Measurements from ENCODE around the gene CRYM.

Gene CRYM

DNA sequence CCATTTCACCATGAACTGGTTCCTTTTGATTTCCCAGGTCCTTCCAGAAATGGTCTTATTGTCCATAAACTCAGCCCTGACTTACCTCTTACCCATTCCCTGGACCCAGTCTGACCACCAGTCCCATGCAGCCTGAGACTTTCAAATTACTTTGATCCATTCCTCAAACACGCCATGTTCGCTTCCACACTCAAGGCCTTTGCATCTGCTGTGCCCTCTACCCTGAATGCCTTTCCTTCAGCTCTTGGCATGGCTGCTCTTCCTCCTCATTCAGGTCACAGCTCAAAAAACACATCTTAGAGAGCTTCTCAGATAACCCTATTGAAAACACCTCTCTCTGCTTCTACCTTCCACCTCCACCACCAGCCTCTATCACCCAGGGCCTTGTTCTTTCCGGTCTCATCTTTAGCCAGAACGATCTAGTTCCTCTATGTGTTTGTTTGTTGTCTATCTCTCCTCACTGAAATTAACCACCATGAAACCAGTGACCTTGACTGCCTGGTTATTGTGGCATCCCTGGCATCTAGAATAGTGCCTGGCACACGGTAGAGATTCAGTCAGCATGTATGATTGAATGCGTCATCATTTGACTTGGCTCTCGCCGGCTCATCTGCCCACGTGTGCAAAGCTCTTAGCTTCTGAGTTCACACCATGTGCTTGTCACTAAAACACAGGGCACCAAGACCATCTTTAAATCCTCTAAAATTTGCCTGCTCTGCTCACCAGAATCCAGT lies 12.8 kb downstream of the CRYM start:
- Histone ChIP-seq H3K4me1 (ENCODE audit: control insufficient read depth in 2 of 2, insufficient read depth in 2 of 2, low read length in 2 of 2) (peaks cover 27 to 37% of the 10 kb centered on the region in 2 donors), H3K27me3 (ENCODE audit: control insufficient read depth in 2 of 2, insufficient read depth in 2 of 2, low read length in 2 of 2) (no peaks in the 10 kb centered on the region), H3K9me3 (ENCODE audit: control insufficient read depth in 2 of 2, low read length in 2 of 2) (no peaks in the 10 kb centered on the region), H3K36me3 (ENCODE audit: control insufficient read depth in 2 of 2, insufficient read depth in 2 of 2, low read length in 2 of 2) (no peaks in the 10 kb centered on the region), H3K27ac (ENCODE audit: low read depth in 2 of 2, low read length in 2 of 2) (no peak overlapping the region), H3K4me3 (ENCODE audit: low read length in 2 of 2) (no peak overlapping the region), H3K9ac (ENCODE audit: low read depth in 1 of 2, low read length in 2 of 2) (no peak overlapping the region)

DNA sequence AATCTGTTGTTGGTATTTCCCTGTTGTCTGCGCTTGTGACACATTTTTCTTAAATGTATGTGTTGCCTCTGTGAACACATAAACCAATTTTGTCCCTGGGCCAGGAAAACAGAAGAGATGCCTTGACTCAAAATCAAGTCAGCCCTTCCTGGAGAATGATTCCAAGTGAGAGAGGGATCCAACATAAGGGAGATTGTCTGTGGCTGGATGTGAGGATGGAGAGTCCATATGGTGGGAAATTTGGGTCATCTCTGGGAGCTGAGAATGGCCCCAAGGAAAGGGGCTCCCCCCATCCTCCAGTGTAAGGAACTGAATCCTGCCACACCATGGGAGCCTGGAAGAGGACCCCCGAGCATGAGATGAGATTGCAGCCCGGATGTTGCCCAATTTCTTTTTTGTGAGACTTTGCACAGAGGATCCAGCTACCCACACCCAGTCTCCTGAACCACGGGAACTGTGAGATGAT lies 13.5 kb downstream of the CRYM start:
- Histone ChIP-seq H3K27me3 (ENCODE audit: control insufficient read depth in 2 of 2, insufficient read depth in 2 of 2, low read length in 2 of 2) (no peaks in the 10 kb centered on the region), H3K36me3 (ENCODE audit: control insufficient read depth in 2 of 2, insufficient read depth in 2 of 2, low read length in 2 of 2) (no peaks in the 10 kb centered on the region), H3K27ac (ENCODE audit: low read depth in 2 of 2, low read length in 2 of 2) (peak overlapping the region; percentile 49 to 75), H3K9ac (ENCODE audit: low read depth in 1 of 2, low read length in 2 of 2) (peak overlapping the region in 1 of 2 donors; percentile 30), H3K9me3 (ENCODE audit: control insufficient read depth in 2 of 2, low read length in 2 of 2) (no peaks in the 10 kb centered on the region), H3K4me1 (ENCODE audit: control insufficient read depth in 2 of 2, insufficient read depth in 2 of 2, low read length in 2 of 2) (peaks cover 27 to 37% of the 10 kb centered on the region in 2 donors), H3K4me3 (ENCODE audit: low read length in 2 of 2) (no peak overlapping the region)

DNA sequence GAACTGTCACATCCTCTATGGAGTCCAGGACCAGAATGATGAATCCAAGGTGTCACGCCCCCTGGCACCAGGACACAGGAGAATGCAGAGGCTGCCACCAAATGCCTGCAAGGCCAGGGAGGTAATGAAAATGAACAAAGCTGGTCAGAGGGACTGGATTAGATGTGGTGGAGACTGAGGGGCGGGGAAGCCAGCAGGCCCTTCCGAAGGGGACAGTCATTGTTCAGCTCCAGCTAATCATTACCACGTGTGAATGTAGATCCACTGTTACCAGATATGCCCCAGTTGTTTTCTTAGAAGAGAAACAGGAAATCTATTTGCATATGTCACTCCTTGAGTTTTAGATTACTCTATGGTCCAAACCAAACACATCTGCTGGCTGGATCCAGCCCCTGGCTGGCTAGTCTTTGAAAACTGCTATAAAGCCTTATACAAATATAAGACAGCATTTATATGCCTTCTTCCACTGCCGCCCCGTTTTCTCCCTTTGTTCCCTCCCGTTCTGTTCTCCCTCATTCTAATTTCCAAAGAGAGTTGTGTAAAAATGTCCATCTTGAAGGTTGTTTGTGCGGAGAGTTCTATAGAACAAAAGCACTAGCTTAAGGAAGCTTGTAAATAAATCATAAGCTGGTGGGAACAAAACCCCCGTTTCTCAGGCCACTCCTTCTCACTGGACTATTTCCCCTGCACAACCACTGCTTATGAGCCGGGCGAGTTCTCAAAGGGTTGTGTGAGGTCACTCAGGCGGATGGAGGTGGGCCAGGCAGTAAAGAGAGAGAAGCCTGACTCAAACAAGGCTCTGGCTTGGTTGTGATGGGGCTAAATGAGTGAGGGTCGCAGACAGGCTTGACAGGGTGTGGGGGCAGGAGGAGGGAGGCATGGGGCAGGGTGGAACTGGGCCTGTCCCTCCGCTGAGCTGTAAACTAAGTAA lies 14.2 kb downstream of the CRYM start:
- no peaks in the 10 kb centered on the region for H3K36me3 ChIP-seq (ENCODE audit: control insufficient read depth in 2 of 2, insufficient read depth in 2 of 2, low read length in 2 of 2)
- H3K4me1 ChIP-seq (ENCODE audit: control insufficient read depth in 2 of 2, insufficient read depth in 2 of 2, low read length in 2 of 2), result peaks cover 27 to 37% of the 10 kb centered on the region in 2 donors
- H3K9me3 ChIP-seq (ENCODE audit: control insufficient read depth in 2 of 2, low read length in 2 of 2), result no peaks in the 10 kb centered on the region
- no peaks in the 10 kb centered on the region for H3K27me3 ChIP-seq (ENCODE audit: control insufficient read depth in 2 of 2, insufficient read depth in 2 of 2, low read length in 2 of 2)
- peak overlapping the region; percentile 49 to 75 for H3K27ac ChIP-seq (ENCODE audit: low read depth in 2 of 2, low read length in 2 of 2)
- peak overlapping the region; percentile 14 to 30 for H3K9ac ChIP-seq (ENCODE audit: low read depth in 1 of 2, low read length in 2 of 2)
- peak overlapping the region; percentile 26 to 50 for H3K4me3 ChIP-seq (ENCODE audit: low read length in 2 of 2)

DNA sequence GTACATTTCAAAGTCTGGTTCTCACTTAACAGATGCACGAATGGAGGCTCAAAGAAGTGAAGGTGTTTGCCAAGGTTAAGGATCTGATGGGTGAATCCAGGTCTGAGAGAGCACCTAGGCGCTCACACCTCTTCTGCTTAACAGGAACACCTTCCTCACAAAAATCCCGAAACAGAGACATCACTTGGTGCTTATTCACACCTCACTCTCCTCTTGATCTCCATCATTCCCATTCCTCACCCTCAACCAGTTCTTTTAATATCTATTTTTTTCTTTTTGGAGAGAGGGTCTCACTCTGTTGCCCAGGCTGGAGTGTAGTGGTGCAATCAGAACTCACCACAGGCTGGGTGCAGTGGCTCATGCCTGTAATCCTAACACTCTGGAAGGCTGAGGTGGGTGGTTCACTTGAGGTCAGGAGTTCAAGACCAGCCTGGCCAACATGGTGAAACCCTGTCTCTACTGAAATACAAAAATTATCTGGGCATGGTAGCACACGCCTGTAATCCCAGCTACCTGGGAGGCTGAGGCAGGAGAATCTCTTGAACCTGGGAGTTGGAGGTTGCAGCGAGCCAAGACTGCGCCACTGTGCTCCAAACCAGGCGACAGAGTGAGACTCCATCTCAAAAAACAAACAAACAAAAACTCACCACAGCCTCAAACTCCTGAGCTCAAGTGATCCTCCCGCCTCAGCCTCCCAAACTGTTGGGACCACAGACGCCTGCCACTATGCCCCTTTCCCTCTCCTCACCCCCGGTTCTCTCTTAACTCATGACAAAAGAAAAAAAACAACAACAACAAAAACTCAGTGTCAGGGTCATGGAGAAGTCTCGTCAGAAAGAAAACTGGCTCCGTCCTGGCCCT lies 15.1 kb downstream of the CRYM start:
- peak overlapping the region; percentile 49 to 75 for H3K27ac ChIP-seq (ENCODE audit: low read depth in 2 of 2, low read length in 2 of 2)

DNA sequence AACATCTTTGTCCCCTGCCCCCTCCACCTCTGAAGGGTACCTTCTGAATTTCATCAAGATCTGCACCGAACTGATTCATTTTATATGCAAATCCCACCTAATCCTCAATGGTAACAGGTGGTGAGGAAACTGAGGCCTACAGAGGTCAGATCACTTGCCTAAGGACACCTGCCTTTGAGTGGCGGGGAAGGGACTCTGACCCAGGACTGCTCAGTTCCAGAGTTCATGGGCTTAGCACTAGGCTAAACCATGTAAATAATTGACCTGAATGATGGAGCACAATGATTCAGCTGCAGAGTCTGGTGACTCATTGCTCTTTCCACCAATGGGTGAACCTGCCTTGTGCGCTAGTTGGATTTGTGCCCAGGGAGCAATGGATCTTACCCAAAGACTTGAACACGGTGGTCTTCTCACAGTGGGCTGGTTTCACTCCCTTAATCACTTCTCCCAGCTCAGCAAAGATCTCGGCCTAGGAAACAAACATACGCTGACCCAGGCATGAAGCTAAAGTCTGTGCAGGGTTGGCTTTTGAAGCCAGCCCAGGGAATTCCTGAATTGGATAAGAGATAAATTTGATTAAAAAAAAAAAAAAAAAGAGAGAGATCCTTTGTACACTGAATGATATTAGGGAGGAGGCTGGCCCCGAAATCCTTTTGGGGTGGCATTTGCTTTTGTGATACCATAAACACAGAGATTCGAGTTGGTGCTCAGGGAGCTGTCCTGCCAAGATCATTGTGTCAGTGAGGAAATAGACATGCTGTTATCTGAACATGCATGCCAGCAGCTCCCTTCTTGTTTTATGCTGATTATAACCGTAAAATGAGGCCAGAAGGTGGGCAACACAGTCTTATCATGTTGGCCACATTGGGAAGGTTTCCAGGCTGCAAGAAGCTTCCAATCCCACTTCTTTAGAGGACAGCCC lies 17.0 kb downstream of the CRYM start:
- Histone ChIP-seq H3K9me3 (ENCODE audit: control insufficient read depth in 2 of 2, low read length in 2 of 2) (no peaks in the 10 kb centered on the region), H3K27ac (ENCODE audit: low read depth in 2 of 2, low read length in 2 of 2) (peak overlapping the region; percentile 51 to 54), H3K27me3 (ENCODE audit: control insufficient read depth in 2 of 2, insufficient read depth in 2 of 2, low read length in 2 of 2) (peaks cover 0 to 2% of the 10 kb centered on the region in 2 donors), H3K36me3 (ENCODE audit: control insufficient read depth in 2 of 2, insufficient read depth in 2 of 2, low read length in 2 of 2) (no peaks in the 10 kb centered on the region), H3K9ac (ENCODE audit: low read depth in 1 of 2, low read length in 2 of 2) (no peak overlapping the region), H3K4me1 (ENCODE audit: control insufficient read depth in 2 of 2, insufficient read depth in 2 of 2, low read length in 2 of 2) (peaks cover 27 to 37% of the 10 kb centered on the region in 2 donors), H3K4me3 (ENCODE audit: low read length in 2 of 2) (peak overlapping the region in 1 of 2 donors; percentile 22)

More for the DNA sequence above, 15.1 kb downstream of the CRYM start:
- Histone ChIP-seq H3K36me3 (ENCODE audit: control insufficient read depth in 2 of 2, insufficient read depth in 2 of 2, low read length in 2 of 2) (no peaks in the 10 kb centered on the region), H3K9me3 (ENCODE audit: control insufficient read depth in 2 of 2, low read length in 2 of 2) (no peaks in the 10 kb centered on the region), H3K4me3 (ENCODE audit: low read length in 2 of 2) (peak overlapping the region in 1 of 2 donors; percentile 50), H3K4me1 (ENCODE audit: control insufficient read depth in 2 of 2, insufficient read depth in 2 of 2, low read length in 2 of 2) (peaks cover 27 to 37% of the 10 kb centered on the region in 2 donors), H3K27me3 (ENCODE audit: control insufficient read depth in 2 of 2, insufficient read depth in 2 of 2, low read length in 2 of 2) (no peaks in the 10 kb centered on the region), H3K9ac (ENCODE audit: low read depth in 1 of 2, low read length in 2 of 2) (peak overlapping the region in 1 of 2 donors; percentile 20)

DNA sequence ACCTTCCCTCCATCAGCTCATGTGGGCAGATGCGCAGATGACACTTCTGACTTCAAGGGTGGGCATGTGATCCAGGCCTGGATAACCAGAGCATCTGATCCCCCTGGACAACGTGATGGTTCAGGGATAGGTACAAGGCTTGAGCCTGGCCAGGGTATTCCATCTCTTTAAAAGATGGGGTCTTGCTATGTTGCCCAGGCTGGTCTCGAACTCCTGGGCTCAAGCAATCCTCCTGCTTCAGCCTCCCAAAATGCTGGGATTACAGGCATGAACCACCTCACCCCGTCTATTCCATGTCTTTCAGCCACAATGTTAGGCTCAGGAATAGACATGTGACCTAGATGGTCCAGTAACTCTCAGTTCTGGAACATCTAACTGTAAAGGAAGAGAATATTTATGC lies 20.8 kb downstream of the CRYM start:
- Histone ChIP-seq H3K9me3 (ENCODE audit: control insufficient read depth in 2 of 2, low read length in 2 of 2) (no peaks in the 10 kb centered on the region), H3K27me3 (ENCODE audit: control insufficient read depth in 2 of 2, insufficient read depth in 2 of 2, low read length in 2 of 2) (peaks cover 0 to 2% of the 10 kb centered on the region in 2 donors), H3K4me3 (ENCODE audit: low read length in 2 of 2) (no peak overlapping the region), H3K9ac (ENCODE audit: low read depth in 1 of 2, low read length in 2 of 2) (no peak overlapping the region), H3K27ac (ENCODE audit: low read depth in 2 of 2, low read length in 2 of 2) (no peak overlapping the region), H3K4me1 (ENCODE audit: control insufficient read depth in 2 of 2, insufficient read depth in 2 of 2, low read length in 2 of 2) (peaks cover 7 to 19% of the 10 kb centered on the region in 2 donors), H3K36me3 (ENCODE audit: control insufficient read depth in 2 of 2, insufficient read depth in 2 of 2, low read length in 2 of 2) (peaks cover 6 to 10% of the 10 kb centered on the region in 2 donors)

GRCh38 chr16:21256636-21257035 lies 21.5 kb downstream of the CRYM start:
- H3K36me3 ChIP-seq (ENCODE audit: control insufficient read depth in 2 of 2, insufficient read depth in 2 of 2, low read length in 2 of 2), result peaks cover 6 to 10% of the 10 kb centered on the region in 2 donors

GRCh38 chr16:21253470-21253869 lies 24.6 kb downstream of the CRYM start:
- Histone ChIP-seq H3K4me3 (ENCODE audit: low read length in 2 of 2) (no peak overlapping the region), H3K4me1 (ENCODE audit: control insufficient read depth in 2 of 2, insufficient read depth in 2 of 2, low read length in 2 of 2) (no peaks in the 10 kb centered on the region), H3K27ac (ENCODE audit: low read depth in 2 of 2, low read length in 2 of 2) (no peak overlapping the region), H3K9ac (ENCODE audit: low read depth in 1 of 2, low read length in 2 of 2) (no peak overlapping the region), H3K36me3 (ENCODE audit: control insufficient read depth in 2 of 2, insufficient read depth in 2 of 2, low read length in 2 of 2) (peaks cover 17 to 19% of the 10 kb centered on the region in 2 donors), H3K27me3 (ENCODE audit: control insufficient read depth in 2 of 2, insufficient read depth in 2 of 2, low read length in 2 of 2) (peaks cover 0 to 2% of the 10 kb centered on the region in 2 donors), H3K9me3 (ENCODE audit: control insufficient read depth in 2 of 2, low read length in 2 of 2) (no peaks in the 10 kb centered on the region)

More at GRCh38 chr16:21256636-21257035, 21.5 kb downstream of the CRYM start:
- Histone ChIP-seq H3K4me3 (ENCODE audit: low read length in 2 of 2) (no peak overlapping the region), H3K27ac (ENCODE audit: low read depth in 2 of 2, low read length in 2 of 2) (no peak overlapping the region), H3K27me3 (ENCODE audit: control insufficient read depth in 2 of 2, insufficient read depth in 2 of 2, low read length in 2 of 2) (peaks cover 0 to 2% of the 10 kb centered on the region in 2 donors), H3K9ac (ENCODE audit: low read depth in 1 of 2, low read length in 2 of 2) (no peak overlapping the region), H3K4me1 (ENCODE audit: control insufficient read depth in 2 of 2, insufficient read depth in 2 of 2, low read length in 2 of 2) (peaks cover 2 to 13% of the 10 kb centered on the region in 2 donors), H3K9me3 (ENCODE audit: control insufficient read depth in 2 of 2, low read length in 2 of 2) (no peaks in the 10 kb centered on the region)

All from mucosa of rectum (tissue), 2 donors.